ENCODE measurements around the gene ALOX5. TPM values are rescaled to one million over a fixed set of nuclear protein-coding genes. Genes with fewer than 3 reads are reported as not detected.

The ALOX5 gene
- polyA plus RNA-seq, 1 donor, result 3.5 TPM

GRCh38 chr10:45424668-45425404 is 50.8 kb downstream of the ALOX5 start:
- no peak for DNase-seq

- no peak for DNase-seq
These were observed 51.9 kb downstream of the ALOX5 start for GRCh38 chr10:45425621-45426563.

GRCh38 chr10:45427262-45427969 is 53.4 kb downstream of the ALOX5 start:
- no peak for DNase-seq

GRCh38 chr10:45427970-45428366 is 54.0 kb downstream of the ALOX5 start:
- DNase-seq, result no peak

GRCh38 chr10:45428611-45429510 is 54.8 kb downstream of the ALOX5 start:
- DNase-seq, result no peak

GRCh38 chr10:45429790-45430189 is 55.8 kb downstream of the ALOX5 start:
- DNase-seq, result no peak

GRCh38 chr10:45432113-45432512 is 58.1 kb downstream of the ALOX5 start:
- no peak for DNase-seq

GRCh38 chr10:45432700-45433472 is 58.9 kb downstream of the ALOX5 start:
- no peak for DNase-seq

GRCh38 chr10:45433716-45434469 is 59.9 kb downstream of the ALOX5 start:
- DNase-seq, result no peak

GRCh38 chr10:45437587-45438465 is 63.8 kb downstream of the ALOX5 start:
- no peak for DNase-seq

- no peak for DNase-seq
These were observed 64.6 kb downstream of the ALOX5 start for GRCh38 chr10:45438466-45439090.

GRCh38 chr10:45439365-45439764 is 65.3 kb downstream of the ALOX5 start:
- DNase-seq, result no peak

- DNase-seq, result no peak
These were observed 65.9 kb downstream of the ALOX5 start for GRCh38 chr10:45439873-45440272.

- no peak for DNase-seq
These were observed 66.6 kb downstream of the ALOX5 start for GRCh38 chr10:45440511-45441062.

- no peak for DNase-seq
These were observed 67.5 kb downstream of the ALOX5 start for GRCh38 chr10:45441239-45442190.

- DNase-seq, result no peak
These were observed 68.2 kb downstream of the ALOX5 start for GRCh38 chr10:45442251-45442650.

- DNase-seq, result no peak
These were observed 68.6 kb downstream of the ALOX5 start for GRCh38 chr10:45442662-45443061.

All from left kidney (tissue), 2 donors.